HL-60 (cell line): ENCODE results near the gene ETV6.

Experiments
- CTCF ChIP-seq: IDR thresholded peaks from one replicate; pipeline ENCODE4 v1.5.1; 2011; ENCODE audit warnings: low read length, control low read depth, inconsistent platforms; ENCODE audit not compliant: insufficient read depth
- GABPA ChIP-seq: IDR thresholded peaks from 2 replicates; pipeline ENCODE4 v1.6.1; 2012; ENCODE audit warnings: low read depth
- POLR2AphosphoS5 ChIP-seq: IDR thresholded peaks from 2 replicates; pipeline ENCODE4 v1.6.1; 2012; ENCODE audit warnings: low read depth
- SPI1 ChIP-seq: IDR thresholded peaks from 2 replicates; pipeline ENCODE4 v1.6.1; 2012; ENCODE audit warnings: low read depth, mild to moderate bottlenecking, borderline replicate concordance

- TF ChIP-seq CTCF (no peak), GABPA (no peak), POLR2AphosphoS5 (no peak), SPI1 (peak; percentile 78; the same call in 1 of the 2 replicates)
Observed at GRCh38 chr12:11891346-11891745, 241.9 kb downstream of the ETV6 start.
